Stimulated activated CD4-positive, alpha-beta T cell treated with anti-CD3 and anti-CD28 coated beads, Interleukin-1b, Interleukin-23, amount 100 ng/mL, for 1 hour (primary cell): ENCODE results near the gene LRRC45.

Source experiments
- DNase-seq, 2 donors: peaks; one replicate each; pipeline ENCODE4 v3.0.0-alpha.2; 2020; ENCODE audit warnings: low read depth in 2 of 2

LRRC45 gene

DNA sequence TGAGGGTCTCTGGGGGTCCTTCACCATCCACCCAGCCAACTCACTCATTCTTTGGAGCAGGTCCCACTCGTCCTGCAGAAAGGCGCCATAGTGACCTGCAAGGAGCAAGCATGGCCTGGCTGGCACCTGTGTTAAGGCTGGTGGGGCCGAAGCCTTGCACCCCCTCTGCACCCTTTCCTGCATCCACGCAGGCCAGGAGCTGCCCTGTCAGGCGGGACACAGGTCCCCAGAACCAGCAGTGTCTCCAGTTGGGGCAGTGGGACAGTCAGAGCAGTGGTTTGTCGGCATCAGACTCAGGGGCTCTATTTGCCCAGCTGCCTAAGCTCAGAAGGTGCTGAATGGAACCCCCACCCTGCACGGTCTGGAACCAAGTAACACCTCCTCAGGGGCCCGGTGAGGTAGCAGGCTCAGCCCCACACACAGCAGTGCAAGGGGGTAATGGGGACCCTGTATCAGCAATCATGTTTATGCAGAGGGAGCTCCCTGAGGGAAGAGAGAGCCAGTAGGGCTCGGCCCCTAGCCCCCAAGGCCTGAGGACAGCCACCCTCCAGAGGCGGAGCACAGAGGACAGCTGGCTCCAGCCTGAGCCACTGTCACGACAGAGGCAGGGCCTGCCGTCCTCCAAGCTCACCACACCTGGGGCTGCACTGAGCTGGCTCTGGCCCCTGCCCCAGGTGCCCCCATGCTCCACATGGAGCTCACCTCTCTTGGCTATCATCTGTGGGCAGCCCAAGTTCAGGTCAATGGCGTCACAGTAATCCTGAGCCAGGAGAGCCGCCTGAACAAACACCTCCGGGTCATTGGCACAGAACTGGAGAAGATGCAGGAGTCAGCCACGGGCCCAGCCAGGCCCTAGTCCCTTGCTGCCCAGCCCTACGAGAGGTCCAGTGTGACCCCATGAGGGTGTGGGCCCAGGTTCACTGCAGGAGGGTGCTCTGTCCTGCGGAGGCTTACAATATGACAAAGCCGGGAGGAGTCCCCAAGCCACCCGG, 40.6 kb downstream of the LRRC45 start:
- DNase-seq: no peak

DNA sequence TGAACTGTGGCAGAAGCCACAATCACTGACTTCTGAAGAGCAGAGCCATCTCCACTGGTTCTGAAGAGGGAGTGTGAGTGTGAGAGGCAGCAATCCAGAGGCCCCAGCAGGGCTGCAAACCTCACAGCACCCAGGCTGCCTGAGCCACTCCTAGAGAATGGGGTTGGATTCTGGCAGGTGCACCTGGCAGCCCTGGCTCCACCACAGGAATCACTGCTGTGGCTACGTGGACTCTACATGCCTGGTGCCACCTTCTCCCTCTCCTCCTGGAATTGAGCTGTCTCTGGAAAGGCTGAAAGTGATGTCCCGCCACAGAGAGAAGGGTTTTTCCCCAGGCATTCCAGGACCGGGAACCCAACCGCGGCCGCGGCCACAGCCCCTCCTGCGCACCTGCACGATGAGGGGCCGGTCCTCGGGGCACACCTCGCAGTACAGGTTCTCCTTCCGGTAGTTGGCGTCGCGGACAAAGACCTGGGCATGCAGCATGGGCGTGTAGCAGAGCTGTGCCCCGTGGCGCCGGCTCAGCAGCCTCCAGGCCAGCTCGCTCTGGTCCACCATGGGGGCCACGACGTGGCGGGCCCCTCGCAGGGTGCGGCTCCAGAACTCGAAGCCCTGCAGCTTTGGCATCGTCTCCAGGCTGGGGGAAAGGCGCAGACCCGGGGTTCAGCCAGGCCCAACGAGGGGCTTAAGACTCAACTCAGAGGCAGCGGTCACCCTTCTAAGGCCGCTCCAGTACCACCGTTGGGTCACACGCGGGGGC, 41.5 kb downstream of the LRRC45 start:
- DNase-seq: no peak

DNA sequence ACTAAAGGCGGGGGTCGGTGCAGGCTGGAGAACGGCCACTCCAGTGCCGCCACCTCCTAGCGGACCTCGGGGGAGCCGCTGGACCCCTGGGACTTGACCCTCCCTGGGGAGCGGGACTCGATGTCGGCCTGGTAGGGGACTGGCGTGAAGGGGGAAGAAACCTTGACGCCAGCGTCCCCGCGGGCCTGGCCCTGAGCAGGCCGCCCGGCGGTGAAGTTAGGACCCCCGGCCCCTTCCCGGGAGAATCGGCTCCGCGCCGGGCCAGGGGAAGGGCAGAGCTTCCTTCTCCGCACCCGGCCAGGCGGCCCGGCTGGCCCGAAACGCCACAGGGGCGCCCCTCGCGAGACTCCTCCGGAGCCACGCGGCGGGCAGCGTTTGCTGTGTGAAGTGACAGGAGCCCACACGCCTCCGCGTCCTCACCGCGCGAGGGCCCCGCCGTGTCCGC, 42.1 kb downstream of the LRRC45 start:
- DNase-seq: no peak

DNA sequence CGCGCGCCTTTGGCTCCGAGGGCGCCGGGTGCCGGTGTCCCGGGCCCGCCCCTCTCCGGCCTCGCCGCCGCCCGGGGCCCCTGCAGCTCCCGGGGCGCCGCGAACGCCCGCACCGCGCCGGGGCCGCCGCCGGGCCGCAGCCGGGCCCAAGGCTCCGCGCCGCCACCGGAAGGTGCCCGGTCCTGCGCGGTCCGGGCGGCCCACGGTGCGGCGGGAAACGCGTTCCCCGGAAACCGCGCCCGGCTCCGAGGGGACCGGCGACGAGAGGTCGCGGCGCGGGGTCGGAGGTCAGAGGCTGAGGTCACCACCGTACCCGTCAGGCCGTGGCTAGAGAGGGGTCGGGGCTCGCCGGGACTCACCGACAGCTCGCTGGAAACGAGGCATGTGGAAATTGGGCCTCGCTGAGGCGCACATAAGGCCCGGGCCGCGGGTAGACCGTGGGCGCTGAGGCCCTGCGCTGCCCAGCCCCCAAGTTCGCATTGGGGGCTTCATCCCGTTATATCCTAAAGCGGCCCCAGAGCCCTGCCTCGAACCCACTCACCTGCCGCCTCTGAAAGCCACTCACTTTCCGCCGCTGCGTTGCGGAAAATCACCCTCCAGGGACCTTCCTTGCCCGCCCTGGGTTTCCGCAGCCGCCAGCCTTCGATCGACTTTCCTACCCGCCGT, 42.7 kb downstream of the LRRC45 start, which contains the start of gene DUS1L:
DUS1L (minus strand) TSS at position 167 of the 666 bp plus-strand sequence. CDS start 745 bp downstream, outside the sequence.
- DNase-seq: peak; percentile 40 to 50

DNA sequence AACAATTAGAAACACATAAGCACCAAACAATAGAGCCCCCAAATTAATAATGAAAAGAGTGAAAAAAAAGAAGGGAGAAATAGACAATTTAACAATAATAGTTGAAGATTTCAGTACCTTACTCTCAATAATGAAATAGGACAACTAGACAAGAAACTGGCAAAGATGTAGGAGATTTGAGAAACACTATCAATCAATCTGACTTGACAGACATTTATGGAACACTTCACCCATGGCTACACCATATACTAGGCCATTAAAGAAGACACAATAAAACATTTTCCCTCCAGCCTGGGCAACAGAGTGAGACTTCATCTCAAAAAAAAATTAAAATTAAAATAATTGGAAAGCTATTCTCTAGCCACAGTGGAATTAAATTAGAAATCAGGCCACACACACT, 47.5 kb downstream of the LRRC45 start:
- no peak for DNase-seq

DNA sequence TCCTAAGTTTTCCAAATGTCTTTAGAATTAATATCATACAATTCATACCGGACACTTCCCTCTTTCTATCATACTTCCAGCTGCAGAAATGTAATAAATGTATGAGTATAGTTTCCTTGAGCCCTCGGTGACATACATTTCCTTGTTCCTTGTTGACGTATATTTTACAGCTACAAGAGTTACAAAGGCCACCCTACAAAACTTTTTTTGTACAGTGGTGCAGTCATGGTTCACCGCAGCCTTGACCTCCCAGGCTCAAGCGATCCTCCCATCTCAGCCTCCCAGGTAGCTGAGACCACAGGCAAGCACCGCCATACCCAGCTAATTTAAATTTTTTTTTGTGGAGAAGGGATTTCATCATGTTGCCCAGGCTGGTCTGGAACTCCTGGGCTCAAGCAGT, 49.7 kb downstream of the LRRC45 start:
- DNase-seq: no peak

DNA sequence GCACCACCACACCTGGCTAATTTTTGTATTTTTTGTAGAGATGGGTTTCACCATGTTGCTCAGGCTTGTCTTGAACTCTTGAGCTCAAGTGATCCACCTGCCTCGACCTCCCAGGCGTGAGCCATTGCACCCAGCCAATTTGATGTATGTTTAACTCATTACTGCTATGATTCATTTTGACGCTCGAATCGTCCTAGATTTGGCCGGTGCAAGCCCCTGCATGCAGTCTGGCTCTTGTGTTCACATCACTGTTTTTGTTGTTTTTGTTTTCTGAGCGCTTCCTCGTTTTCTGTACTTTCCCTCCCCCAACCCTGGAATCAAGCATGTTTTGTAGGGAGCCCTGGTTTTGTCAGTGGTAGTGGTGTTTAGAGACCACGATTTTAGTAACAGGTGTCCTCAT, 50.3 kb downstream of the LRRC45 start:
- no peak for DNase-seq

DNA sequence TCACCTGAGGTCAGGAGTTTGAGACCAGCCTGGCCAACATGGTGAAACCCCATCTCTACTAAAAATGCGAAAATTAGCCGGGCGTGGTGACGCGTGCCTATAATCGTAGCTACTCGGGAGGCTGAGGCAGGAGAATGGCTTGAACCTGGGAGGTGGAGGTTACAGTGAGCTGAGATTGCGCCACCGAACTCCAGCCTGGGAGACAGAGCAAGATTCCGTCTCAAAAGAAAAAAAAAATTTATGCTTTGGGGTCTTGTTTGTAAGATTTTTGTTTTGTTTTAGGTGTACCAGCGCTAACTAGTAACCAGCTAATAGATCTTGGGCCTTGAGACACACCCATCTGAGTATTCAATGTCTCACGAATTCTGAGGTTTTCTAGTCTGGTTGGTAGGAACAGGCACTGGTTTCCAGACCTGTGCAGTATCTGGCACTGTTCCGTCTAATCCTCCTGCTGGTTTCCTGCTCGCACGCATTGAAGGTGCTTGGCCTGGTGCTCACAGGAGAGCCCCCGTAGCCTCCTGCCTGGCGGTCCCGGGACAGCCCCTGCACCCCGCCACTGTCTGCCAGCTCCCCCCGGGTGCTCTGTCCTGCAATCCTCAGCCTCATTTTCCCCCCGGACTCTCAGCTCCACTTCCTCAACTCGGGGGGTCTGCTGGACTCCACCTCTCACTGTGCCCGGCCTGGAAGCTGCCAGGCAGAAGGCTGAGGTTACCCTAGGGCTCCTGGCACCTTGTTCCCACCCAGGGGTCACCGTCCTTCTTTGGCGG, 53.1 kb downstream of the LRRC45 start:
- no peak for DNase-seq

DNA sequence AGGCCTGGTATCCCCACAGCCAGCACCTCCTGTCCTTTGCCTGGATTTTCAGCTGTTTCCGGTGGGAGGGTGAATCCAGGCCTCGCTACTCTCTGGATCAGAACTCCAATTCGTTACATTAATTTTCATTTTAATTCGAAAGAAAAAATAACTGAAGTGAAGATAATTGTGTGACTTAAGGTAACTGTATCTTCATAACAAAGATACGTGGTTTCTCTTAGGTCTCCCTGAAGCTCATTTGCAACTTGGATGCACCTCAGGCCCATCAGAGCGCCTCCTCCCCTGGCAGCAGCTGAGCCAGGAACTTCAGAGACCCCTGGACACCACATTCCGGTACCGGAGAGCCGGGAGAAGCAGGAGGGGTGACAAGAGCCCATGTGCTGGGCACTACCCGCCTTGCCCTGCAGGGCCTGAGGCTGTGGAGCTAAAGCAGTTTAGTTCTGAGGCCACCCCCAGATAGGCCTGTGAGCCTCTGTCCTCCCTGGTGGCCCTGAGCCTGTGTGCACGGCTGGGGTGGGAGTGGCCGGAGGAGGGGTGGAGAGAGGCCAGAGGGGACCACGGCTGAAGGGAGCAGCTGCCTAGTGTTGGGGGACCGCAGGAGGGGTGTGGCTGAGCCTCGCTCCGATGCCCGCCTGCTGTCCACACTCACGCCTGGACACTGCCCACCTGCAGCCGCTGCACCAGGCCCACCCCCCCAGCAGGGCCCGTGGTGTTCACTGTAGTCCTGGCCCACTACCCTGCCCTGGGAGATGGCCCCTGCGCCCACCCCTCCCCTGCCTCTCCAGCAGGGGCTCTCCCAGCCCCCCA, 53.9 kb downstream of the LRRC45 start:
- DNase-seq: no peak

DNA sequence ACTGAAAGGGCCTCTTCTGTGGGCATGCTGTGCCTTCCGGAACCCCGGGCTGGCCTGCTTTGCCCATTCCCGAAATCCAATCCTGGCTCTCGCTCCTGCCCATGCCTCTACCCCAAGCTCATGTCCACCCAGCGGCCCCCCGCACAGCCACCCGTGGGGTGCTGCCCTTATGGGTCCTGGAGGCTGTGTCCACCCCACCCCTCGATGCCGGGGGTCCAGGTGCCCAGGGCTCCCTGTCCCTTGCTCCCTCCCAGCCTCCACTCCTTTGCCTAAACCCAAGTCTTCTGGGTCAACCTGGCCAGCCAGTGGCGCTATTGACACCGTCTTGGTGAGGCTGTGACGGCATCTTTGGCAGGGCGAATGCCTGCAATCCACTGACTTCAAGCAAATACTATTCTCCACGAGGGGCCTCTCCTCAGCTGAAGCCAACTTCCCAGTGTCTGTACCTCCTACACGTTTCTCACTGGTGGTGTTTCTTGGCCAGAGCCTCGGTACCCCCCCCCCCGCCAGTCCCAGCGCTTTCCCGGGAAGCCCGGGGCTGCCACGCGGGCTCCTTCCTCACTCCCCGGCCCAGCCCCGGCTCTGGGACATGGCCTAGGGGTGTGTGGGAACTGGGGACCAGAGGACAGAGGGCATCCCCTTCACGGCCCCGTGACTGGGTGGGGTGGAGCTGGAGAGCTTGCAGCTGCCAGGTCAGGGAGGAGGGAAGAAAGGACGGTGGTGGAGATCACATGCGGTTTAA, 54.7 kb downstream of the LRRC45 start:
- no peak for DNase-seq

DNA sequence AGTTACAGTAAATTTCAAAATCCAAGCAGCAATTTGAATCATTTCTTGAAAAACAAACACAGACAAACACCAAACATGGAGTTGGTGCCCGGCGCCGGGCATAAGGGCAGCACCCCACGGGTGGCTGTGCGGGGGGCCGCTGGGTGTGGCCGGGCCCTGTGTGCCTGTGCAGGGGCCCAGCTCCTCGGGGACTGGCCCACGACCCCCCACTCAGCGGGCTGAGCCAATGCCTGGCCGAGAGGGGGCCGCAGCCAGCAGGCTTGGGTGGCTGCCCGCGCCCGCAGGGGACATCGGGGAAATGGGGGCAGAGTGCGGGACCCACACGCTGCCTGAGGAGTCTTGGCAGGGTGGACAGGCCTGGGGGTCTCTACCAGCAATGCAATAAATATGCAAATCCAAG, 55.3 kb downstream of the LRRC45 start:
- DNase-seq: no peak

DNA sequence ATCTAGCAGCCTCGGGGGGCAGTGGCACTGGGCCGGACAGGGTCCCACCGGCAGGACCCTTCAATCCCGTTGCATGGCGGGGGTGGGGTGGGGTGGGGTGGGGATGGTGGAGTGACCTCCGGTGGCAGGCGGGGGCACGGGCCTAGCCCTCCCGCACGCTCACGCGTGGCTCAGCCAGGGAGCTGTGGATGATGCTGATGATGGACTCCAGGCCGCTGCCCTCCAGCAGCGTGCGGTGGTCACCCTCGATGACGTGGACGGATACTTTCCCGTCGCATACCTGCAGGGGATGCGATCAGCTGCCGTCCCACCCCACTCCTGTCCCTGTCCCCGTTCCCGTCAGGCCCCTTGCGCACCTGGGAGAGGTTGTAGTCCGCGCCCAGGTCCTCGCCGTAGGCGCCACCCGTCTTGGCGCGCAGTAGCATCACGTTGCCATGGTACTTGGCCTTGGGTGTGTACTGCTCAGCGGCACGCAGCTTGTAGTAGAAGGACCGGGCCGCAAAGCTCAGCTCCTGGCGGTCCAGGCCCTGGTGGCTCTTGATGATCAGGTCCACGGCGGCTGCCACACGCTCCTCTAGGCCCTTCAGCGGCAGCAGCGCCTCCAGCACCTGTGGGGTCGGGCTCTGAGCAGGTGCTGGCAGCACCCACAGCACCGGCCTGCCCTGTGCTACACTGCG, 56.0 kb downstream of the LRRC45 start:
- DNase-seq: no peak

DNA sequence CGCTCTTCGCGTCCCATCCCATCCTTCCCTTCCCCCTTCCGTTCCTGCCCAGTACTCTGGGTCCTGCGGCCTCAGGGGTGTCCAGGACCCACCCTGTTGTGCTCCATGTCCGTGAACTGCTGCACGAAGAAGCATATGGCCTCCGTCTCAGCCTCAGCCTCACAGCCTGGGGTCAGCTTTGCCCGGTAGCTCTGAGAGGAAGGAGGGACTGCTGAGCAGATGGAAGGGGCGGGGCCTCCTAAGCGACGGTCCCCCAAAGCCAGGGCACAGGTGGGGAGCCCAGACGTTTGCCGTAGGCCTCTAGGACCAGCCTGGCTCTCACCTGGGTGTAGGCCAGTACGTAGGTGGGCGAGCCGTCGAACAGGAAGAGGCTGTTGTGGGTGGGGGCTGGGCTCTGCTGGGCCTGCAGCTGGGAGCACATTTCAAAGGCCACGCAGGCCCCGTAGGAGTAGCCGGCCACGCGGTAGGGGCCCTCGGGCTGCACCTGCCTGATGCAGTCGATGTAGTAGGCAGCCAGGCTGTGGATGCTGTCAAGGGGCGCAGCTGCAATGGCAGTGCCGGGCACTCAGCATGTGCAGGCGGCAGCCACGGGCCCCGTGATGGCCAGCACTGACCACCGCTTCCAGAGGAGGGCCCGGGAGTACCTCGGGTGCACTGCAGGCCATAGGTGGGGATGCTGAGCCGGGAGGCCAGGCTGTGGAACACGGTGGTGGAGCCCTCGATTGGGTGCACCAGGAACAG, 57.1 kb downstream of the LRRC45 start:
- no peak for DNase-seq
